Endothelial cell (in vitro differentiated cells): ENCODE data around the gene FEZ2. TPM values are rescaled to one million over a fixed set of nuclear protein-coding genes. Genes with fewer than 3 reads are reported as not detected.

Experiments
- DNase-seq: peaks from one replicate; pipeline ENCODE4 v3.0.0; 2021; ENCODE audit warnings: low spot score
- H3K27ac Mint-ChIP-seq: one replicate; pipeline ENCODE4 v1.8.0; 2021; ENCODE audit warnings: mixed read lengths, inconsistent platforms; ENCODE audit not compliant: unreplicated experiment
- H3K27me3 Mint-ChIP-seq: one replicate; pipeline ENCODE4 v1.8.0; 2021; ENCODE audit warnings: mild to moderate bottlenecking, moderate library complexity, mixed read lengths, inconsistent platforms; ENCODE audit not compliant: unreplicated experiment
- H3K36me3 Mint-ChIP-seq: one replicate; pipeline ENCODE4 v1.8.0; 2021; ENCODE audit warnings: mild to moderate bottlenecking, low read depth, mixed read lengths, inconsistent platforms; ENCODE audit not compliant: unreplicated experiment
- H3K4me1 Mint-ChIP-seq: one replicate; pipeline ENCODE4 v1.8.0; 2021; ENCODE audit warnings: mild to moderate bottlenecking, mixed read lengths, inconsistent platforms; ENCODE audit not compliant: unreplicated experiment
- H3K4me3 Mint-ChIP-seq: one replicate; pipeline ENCODE4 v1.8.0; 2021; ENCODE audit warnings: mild to moderate bottlenecking, mixed read lengths, inconsistent platforms; ENCODE audit not compliant: unreplicated experiment
- H3K9me3 Mint-ChIP-seq: one replicate; pipeline ENCODE4 v1.8.0; 2021; ENCODE audit warnings: mixed read lengths, inconsistent platforms; ENCODE audit not compliant: unreplicated experiment
- total RNA-seq: library from RNA; stranded (reverse); fragmentation: NEBNext Ultra II Directional; extraction: Animal tissue kit (Norgen Biotek cat#: 25700); gene quantifications from one replicate; pipeline ENCODE4 v1.2.1, GENCODE V29; 2021; ENCODE audit not compliant: unreplicated experiment
- TF ChIP-seq, protein P1 (sequence below): fragments of 200-600 bp; sonication (generic); IDR thresholded peaks from one replicate; pipeline ENCODE4 v1.5.0; 2021; ENCODE audit warnings: antibody characterized with exemption; ENCODE audit not compliant: unreplicated experiment

FEZ2 gene
- total RNA-seq, 1 donor from 2014 or later: 40.8 TPM

DNA sequence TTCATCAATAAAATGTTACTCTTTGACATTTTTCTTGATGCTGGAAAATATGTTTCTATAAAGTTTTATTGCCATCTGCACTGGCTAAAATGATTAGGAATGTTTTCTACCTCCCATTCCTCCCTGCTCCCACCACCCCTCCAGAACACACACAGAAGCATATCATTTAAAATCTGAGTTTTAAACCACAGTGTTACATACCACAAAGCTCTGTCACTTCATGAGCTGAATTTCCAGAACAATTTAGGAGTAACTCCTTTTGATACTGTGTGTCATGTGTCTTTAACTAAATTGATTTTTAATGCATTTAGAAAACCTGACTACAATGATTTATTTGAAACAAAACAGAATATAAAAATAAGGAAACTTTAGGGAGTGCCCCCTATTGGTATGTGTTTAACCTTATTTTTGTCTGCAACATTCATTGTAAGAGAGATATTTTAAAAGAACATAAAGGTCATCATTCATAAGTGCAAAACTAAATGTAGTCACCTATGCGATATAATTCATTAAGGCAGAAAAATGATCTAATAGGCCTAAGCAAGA, 52.0 kb downstream of the FEZ2 start:
- Mint-ChIP-seq H3K36me3 (peaks cover 53% of the 10 kb centered on the region), H3K27ac (peak overlapping the region; percentile 9), H3K9me3 (no peaks in the 10 kb centered on the region), H3K4me1 (peaks cover 32% of the 10 kb centered on the region), H3K4me3 (no peak overlapping the region), H3K27me3 (peaks cover 15% of the 10 kb centered on the region)
- TF ChIP-seq, protein P1, sequence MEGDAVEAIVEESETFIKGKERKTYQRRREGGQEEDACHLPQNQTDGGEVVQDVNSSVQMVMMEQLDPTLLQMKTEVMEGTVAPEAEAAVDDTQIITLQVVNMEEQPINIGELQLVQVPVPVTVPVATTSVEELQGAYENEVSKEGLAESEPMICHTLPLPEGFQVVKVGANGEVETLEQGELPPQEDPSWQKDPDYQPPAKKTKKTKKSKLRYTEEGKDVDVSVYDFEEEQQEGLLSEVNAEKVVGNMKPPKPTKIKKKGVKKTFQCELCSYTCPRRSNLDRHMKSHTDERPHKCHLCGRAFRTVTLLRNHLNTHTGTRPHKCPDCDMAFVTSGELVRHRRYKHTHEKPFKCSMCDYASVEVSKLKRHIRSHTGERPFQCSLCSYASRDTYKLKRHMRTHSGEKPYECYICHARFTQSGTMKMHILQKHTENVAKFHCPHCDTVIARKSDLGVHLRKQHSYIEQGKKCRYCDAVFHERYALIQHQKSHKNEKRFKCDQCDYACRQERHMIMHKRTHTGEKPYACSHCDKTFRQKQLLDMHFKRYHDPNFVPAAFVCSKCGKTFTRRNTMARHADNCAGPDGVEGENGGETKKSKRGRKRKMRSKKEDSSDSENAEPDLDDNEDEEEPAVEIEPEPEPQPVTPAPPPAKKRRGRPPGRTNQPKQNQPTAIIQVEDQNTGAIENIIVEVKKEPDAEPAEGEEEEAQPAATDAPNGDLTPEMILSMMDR: no peak
- no peak for DNase-seq

DNA sequence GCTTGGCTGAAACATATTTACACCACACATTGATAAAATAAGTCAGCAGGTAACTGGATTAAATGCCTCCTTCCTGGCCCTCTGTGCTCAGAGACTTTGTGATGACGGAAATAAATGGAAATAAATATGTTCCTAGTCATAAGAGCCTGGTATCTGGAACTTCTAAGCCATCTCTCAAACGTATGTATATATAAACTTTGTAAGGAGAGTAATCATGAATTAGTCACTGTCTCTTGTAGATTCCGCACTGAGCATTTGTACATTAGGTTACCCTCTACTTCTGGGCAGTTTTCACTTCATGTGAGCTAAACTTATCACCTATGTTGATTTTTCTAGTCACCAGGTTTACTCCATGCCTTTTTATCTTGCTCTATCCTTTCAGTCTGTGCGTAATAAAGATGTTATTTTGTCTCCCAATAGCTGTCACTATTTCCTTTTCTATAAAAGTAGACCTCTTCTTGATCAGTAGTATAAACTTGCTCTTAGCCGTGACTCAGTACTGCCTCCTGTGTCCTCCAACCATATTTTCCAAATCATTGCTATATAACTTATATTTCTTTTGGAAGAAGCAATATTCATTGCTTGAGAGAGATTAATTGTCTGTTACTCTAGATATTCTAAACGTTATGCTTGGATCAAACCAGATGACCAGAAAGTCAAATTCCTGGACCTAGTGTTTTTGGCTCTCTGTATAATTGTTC, 53.2 kb downstream of the FEZ2 start:
- H3K9me3 Mint-ChIP-seq: no peaks in the 10 kb centered on the region
- peaks cover 12% of the 10 kb centered on the region for H3K27me3 Mint-ChIP-seq
- H3K4me1 Mint-ChIP-seq: peaks cover 28% of the 10 kb centered on the region
- H3K36me3 Mint-ChIP-seq: peaks cover 52% of the 10 kb centered on the region
- TF ChIP-seq, protein P1: peak; percentile 29
- H3K27ac Mint-ChIP-seq: no peak overlapping the region
- peak overlapping the region; percentile 23 for H3K4me3 Mint-ChIP-seq
- DNase-seq: no peak

DNA sequence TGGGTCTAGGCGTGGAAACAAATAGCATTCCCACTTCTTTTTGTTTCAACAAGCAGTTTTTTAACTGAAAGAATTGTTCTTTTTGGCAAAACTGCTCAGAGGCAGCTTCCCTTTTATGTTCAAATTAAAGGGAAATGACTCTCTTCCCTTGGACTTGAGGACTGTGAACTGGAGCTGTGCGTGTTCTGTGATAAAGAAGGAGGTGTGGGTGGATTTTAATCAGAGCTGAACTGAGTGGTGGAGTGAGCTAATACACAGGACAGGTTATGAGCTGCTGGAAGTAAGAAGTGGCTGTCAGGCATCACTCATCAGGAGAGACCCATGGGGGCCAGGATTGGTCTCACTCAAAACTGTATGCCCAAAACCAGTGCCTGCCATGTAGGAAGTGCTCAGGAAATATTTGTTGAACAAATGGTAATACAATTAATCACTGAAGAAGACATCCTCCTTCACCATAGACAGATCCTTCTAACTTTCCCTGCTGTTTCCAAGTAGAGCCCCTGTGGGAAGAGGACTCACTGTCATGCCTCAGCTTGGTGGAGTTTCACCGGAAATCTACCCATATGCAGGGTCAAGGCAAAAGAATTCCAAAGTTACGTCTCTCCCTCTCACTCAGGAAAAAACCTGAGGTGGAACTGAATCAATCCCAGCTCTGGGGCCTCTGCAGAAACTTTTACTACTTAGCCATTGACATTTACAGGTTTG, 55.9 kb downstream of the FEZ2 start:
- Mint-ChIP-seq H3K27ac (peak overlapping the region; percentile 84), H3K36me3 (peaks cover 42% of the 10 kb centered on the region), H3K9me3 (no peaks in the 10 kb centered on the region), H3K4me1 (peaks cover 23% of the 10 kb centered on the region), H3K27me3 (peaks cover 17% of the 10 kb centered on the region), H3K4me3 (peak overlapping the region; percentile 50)
- no peak for DNase-seq
- TF ChIP-seq, protein P1: no peak

DNA sequence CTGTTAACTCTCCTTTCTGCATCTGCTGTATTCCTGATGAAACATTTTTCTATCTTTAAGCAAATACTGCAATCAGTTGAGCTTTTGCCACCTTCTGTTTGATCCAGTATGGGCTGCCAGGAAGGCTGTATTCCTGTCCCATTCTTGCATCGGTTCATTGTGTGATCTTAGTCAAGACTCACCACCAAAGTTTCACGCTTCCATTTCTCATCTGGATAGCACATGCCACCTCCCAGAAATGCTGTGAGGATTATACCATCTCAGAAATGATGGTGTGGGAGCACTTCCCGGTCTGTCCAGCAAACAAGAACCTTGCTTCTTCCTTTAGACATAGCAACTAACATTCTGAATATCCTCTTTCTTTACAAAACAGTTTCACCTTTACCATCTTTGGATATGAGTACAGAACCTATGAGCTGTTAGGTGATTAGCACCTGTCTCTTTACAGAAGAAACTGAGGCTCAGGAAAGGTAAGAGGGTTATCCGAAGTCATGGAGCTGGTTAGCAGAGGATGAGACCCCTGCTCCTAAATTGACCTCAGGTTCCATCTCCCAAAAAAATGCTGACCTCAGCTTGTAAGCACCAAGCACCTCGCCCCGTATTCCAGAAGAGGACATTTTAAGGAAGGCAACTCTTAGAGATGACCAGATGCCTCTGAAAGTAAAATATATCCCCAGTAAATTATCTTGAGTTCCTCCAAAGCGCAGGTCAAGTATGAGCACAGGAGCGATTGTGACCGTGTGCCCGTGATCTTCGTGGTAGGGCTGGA, 56.8 kb downstream of the FEZ2 start:
- Mint-ChIP-seq H3K9me3 (no peaks in the 10 kb centered on the region), H3K4me3 (peak overlapping the region; percentile 48), H3K4me1 (peaks cover 30% of the 10 kb centered on the region), H3K27ac (peak overlapping the region; percentile 28), H3K27me3 (peaks cover 22% of the 10 kb centered on the region), H3K36me3 (peaks cover 38% of the 10 kb centered on the region)
- TF ChIP-seq, protein P1: no peak
- DNase-seq: no peak
